WI38 (cell line): ENCODE results near the gene NAPSA.

Experiments
- H3K4me3 ChIP-seq: 2 replicates; pipeline ENCODE4 v1.5.1; 2011; ENCODE audit warnings: low read depth, mild to moderate bottlenecking, control low read depth, low read length
- TF ChIP-seq, protein P1 (sequence below): IDR thresholded peaks from 2 replicates; pipeline ENCODE4 v1.5.1; 2012; ENCODE audit warnings: low read depth, mild to moderate bottlenecking, control low read depth, low read length

Gene NAPSA

DNA sequence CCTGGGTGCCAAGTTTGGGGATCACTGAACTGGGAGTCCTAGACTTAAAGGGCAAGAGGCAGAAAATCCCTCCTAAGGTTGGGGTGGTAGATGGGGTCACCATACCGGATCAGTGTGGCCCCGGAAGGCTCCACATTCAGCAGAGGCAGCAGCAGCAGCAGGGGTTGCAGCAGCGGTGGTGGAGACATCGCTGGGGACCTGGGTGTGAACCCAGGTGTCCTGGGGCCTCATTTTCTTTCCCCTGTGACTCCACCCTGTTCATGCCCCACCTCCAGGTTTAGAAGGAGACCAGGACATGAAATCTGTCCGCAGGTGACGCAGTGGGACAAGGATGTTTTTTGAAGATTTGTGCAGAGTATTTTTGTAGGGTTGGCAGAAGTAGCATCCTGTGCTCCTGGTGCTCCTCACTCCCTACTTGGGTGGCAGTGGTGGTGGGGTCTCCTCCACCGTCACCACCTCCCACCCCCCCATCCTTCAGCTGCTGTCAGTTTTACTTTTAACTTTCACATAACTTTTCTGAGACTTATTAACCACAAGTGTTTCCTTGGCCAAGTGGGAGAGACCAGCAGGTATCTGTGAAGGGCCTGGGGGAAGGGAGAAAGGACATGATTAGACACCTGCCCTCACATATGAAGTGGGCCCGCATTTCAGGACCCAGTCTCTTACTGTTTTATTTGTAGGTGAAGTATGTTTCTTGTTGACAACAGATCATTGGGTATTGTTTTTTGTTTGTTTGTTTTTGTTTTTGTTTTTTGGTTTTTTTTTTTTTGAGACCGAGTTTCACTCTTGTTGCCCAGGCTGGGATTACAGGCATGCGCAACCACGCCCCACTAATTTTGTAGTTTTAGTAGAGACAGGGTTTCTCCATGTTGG is at the start of gene NAPSA:
TSS of gene NAPSA (minus strand) at position 206 of the 873 bp plus-strand sequence. CDS start at position 188, 18 bp downstream.
- TF ChIP-seq, protein P1, sequence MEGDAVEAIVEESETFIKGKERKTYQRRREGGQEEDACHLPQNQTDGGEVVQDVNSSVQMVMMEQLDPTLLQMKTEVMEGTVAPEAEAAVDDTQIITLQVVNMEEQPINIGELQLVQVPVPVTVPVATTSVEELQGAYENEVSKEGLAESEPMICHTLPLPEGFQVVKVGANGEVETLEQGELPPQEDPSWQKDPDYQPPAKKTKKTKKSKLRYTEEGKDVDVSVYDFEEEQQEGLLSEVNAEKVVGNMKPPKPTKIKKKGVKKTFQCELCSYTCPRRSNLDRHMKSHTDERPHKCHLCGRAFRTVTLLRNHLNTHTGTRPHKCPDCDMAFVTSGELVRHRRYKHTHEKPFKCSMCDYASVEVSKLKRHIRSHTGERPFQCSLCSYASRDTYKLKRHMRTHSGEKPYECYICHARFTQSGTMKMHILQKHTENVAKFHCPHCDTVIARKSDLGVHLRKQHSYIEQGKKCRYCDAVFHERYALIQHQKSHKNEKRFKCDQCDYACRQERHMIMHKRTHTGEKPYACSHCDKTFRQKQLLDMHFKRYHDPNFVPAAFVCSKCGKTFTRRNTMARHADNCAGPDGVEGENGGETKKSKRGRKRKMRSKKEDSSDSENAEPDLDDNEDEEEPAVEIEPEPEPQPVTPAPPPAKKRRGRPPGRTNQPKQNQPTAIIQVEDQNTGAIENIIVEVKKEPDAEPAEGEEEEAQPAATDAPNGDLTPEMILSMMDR = no peak
- H3K4me3 ChIP-seq = no peak within 1 kb of the TSS

DNA sequence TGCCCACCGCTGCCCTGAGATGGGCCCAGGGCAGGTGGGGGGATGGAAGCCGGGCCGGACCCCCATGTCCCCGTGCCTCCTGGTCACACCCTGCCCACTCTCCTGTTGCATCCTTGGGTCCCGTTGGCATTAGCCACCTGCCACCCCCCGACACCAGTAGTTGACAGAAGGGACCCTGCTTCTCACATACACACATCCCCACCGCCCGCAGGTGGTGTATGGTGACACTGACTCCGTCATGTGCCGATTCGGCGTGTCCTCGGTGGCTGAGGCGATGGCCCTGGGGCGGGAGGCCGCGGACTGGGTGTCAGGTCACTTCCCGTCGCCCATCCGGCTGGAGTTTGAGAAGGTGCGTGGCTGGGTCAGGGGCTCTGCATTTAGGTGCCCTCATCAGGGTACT is 48.1 kb upstream of the NAPSA start:
- TF ChIP-seq, protein P1 = no peak
- no peak overlapping the region for H3K4me3 ChIP-seq

DNA sequence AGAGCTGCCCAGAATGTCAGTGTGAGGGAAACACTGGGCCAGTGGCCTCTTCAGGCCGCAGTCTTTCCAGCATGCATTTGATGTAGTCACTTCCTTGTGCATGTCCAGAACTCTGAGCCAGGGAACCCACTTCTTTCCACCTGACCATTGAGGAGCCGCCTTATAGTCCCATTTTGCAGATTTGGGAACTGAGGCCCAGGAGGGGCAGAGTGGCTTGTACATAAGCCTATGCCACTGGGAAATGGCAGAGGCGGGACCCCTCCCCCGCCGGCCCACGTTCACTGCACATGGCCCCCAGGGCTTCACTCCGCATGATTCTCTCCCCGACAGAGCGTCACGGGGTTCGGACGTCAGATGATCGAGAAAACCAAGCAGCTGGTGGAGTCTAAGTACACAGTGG is 47.7 kb upstream of the NAPSA start:
- TF ChIP-seq, protein P1 = no peak
- H3K4me3 ChIP-seq = no peak overlapping the region

DNA sequence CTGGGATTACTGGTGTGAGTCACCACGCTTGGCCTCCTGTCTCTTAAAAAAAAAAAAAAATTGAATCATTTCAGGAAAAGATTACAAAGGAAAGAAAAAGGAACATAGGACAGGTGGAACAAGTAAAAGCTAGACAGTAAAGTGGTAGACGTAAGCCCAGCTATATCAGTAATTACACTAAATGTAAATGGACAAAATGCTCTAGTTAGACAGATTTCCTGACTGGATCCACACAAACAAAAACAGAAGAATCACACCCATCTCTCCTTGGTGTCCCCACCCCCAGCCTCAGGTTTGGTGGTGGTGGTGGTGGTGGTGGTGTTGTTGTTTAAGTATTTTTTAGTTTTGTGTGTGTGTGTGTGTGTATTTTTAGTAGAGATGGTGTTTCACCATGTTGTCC is 47.0 kb upstream of the NAPSA start:
- H3K4me3 ChIP-seq = no peak overlapping the region
- TF ChIP-seq, protein P1 = no peak

DNA sequence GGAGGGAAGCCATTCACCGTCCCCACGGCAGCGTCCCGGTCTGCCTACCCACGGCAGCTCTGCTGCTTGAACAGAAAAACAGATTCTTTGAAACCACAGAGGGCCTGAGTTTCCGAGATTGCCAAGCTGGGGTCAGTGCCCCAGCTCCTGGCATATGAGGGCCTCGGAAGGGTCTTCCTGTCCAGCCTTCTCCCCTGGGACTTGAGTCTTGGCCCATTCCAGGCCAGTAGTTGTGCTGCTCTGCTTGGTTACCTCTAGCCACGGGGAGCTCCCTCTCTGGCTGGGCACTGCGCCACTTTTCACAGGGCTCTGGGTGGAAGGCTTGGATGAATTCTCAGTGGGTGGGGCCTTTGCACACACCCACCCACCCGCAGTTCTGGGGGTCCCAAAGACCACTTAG is 44.7 kb upstream of the NAPSA start:
- TF ChIP-seq, protein P1 = no peak
- no peak overlapping the region for H3K4me3 ChIP-seq

DNA sequence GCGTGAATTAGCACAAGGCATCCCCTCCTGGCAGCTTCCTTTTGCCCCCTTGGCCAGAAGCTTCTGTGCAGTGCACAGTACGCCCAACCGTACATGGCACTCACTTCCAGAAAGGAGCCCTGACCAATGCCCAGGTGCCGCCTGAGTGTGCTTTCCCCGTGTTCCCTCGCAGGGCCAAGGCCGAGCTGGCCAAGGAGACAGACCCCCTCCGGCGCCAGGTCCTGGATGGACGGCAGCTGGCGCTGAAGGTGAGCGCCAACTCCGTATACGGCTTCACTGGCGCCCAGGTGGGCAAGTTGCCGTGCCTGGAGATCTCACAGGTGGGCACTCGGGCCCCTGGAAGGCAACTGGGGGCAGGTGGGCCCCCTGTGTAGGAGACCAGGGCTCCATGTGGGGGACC is 43.9 kb upstream of the NAPSA start:
- TF ChIP-seq, protein P1 = no peak
- H3K4me3 ChIP-seq = no peak overlapping the region

DNA sequence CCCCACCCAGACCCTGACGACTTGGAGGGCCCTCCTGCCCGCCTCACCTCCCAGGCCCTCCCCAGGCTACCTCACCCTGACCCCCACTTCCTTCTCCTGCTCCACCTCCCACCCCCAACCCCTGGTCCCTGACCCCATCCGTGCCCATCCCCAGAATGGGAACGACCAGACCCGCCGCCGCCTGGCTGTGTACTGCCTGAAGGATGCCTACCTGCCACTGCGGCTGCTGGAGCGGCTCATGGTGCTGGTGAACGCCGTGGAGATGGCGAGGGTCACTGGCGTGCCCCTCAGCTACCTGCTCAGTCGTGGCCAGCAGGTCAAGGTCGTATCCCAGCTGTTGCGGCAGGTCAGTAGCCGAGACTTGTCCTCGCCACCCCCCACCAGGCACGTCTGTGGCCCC is 41.4 kb upstream of the NAPSA start:
- H3K4me3 ChIP-seq = no peak overlapping the region
- TF ChIP-seq, protein P1 = no peak
